22Rv1 (cell line): ENCODE data around the gene PDE3A.

ENCODE experiments used
- ZFX ChIP-seq: fragments of 450-650 bp; IDR thresholded peaks from 2 replicates; pipeline ENCODE4 v1.6.1; 2017; ENCODE audit warnings: antibody characterized with exemption, borderline replicate concordance
- TF ChIP-seq, protein P1 (sequence below): fragments of 450-650 bp; IDR thresholded peaks from 2 replicates; pipeline ENCODE4 v1.5.1; 2017; ENCODE audit warnings: mild to moderate bottlenecking

DNA sequence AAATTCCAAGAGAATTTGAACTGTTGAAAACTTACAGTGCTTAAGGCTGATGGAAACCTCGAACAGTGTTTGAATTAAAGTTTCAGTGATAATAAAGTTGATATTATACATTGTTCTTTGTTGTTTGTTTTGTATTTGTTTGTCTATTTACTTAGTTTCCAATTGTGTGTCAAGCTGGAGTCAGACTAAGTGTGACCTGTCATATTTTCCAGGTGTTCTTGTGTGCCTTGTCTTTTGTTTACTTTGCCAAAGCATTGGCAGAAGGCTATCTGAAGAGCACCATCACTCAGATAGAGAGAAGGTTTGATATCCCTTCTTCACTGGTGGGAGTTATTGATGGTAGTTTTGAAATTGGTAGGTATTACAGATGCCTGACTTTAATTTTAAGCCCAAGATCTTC lies 332.8 kb downstream of the PDE3A start:
- TF ChIP-seq, protein P1, sequence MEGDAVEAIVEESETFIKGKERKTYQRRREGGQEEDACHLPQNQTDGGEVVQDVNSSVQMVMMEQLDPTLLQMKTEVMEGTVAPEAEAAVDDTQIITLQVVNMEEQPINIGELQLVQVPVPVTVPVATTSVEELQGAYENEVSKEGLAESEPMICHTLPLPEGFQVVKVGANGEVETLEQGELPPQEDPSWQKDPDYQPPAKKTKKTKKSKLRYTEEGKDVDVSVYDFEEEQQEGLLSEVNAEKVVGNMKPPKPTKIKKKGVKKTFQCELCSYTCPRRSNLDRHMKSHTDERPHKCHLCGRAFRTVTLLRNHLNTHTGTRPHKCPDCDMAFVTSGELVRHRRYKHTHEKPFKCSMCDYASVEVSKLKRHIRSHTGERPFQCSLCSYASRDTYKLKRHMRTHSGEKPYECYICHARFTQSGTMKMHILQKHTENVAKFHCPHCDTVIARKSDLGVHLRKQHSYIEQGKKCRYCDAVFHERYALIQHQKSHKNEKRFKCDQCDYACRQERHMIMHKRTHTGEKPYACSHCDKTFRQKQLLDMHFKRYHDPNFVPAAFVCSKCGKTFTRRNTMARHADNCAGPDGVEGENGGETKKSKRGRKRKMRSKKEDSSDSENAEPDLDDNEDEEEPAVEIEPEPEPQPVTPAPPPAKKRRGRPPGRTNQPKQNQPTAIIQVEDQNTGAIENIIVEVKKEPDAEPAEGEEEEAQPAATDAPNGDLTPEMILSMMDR: no peak
- TF ChIP-seq ZFX: no peak
